ENCODE data around the gene GOLGA6L25.
"Not testable (repeated sequence)": the region's sequence is repeated elsewhere in the genome, so short reads cannot be mapped to it uniquely, and the experiment has no call there.

Gene GOLGA6L25

DNA sequence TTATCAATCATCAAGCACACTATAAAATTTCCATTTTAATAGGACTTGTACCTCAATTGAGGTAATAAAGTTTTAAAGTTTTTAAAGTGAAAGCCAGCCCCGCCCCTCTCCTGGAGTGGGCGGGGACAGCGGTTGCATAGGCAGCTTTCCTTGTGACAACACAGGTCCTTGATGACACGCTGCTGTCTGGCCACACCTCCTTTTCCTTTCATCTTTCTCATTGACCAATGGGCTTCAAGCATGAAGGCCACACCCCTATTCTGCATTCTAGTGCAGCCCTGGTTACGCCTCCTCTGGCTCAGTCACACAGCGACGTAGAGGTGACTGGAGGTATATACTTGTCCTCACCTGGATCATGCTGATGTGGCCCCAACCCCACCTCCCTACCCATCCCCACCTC, at the start of gene GOLGA6L25:
Gene GOLGA6L25, plus strand, starts transcription at position 301 of the 400 bp plus-strand sequence. Its CDS starts 61 bp downstream, at position 362.
- not testable (repeated sequence) for DNase-seq

- not testable (repeated sequence) for DNase-seq
These were observed 45.0 kb upstream of the GOLGA6L25 start for GRCh38 chr15:28508217-28508889.

DNA sequence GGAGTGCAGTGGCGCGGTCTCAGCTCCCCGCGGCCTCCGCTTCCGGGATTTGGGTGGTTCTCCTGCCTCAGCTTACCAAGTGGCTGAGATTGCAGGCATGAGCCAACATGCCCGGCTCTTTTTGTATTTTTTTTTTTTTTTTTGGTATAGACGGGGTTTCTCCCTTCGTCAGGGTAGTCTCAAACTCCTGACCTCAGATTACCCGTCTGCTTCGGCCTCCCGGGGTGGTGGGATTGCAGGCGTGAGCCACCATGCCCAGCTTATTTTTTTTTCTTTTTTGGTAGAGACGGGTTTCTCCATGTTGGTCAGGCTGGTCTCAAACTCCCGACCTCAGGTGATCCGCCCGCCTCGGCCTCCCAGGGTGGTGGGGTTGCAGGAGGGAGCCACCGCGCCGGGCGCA, 39.2 kb upstream of the GOLGA6L25 start:
- not testable (repeated sequence) for DNase-seq

GRCh38 chr15:28515208-28515607, 38.2 kb upstream of the GOLGA6L25 start:
- not testable (repeated sequence) for DNase-seq

GRCh38 chr15:28532954-28533353, 20.4 kb upstream of the GOLGA6L25 start, which contains the start of gene GOLGA8G:
TSS of gene GOLGA8G (minus strand) at chr15:28532971. CDS start at chr15:28532909, 62 bp downstream.
- not testable (repeated sequence) for DNase-seq

DNA sequence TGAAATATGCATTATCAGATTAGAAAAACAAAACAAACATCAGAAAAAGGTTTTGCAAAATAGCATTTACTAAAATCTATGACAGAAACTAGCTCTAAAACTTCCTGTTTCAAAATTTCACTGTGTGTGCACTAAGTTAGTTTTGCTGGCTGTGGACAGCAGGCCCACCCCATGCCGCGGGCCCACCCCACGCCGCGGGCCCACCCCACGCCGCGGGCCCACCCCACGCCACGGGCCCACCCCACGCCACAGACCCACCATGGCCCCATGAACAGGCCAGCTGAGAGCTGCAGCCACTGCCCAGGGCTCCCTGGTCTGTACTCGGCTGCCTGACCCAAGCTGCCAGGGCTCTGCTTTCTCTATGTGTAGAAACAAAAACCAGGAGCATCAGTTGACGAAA, 20.0 kb downstream of the GOLGA6L25 start:
- not testable (repeated sequence) for DNase-seq

DNA sequence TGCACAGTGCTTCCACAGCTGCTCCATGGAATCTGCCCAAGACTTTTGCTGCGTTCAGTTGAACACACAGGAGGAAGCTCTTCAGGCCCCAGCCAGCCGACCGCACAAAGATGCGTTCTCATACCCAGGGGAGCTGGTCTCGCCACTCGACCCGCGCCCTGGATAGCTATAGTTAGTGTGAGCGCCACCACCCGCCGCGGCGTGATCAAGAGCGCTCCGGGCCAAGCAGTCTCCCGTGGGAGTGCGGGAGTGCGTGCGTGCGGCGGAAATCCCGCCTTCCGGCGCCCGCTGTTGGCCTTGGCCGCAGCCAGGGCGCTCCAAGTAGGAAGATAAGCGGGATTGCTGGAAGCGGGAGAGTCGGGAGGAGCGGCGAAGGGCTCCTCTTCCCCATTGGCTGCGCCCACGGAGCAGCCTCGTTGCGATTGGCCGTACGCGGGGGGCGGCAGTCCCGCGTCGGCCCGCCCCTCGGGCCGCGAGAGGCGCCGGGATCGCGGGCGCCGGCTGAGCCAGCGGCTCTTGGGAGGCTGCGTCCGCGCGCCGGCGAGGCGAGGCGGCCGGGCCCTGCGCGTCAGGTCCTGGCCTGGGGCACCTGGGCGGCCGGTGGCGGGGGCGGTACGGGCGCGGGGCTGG, 35.7 kb downstream of the GOLGA6L25 start:
- DNase-seq = not testable (repeated sequence)

DNA sequence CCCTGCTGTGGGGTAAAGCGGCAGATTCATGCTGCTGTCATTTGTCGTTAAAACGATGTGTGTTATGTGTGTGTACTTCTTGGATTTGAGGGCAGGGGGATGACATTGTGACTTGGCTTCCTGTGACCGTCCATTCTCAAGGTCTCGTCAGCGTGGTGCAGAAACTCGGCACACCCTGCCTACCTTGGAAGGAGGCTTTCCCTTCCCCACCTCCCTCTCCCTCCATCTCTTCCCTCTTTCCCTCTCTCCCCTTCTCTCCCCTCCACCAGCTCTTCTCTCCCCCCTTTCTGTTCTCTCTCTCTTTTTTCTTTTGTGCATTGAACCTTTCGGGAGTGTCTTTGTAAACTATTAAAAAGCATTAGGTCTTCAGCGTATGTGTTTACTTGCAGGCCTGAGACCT, 36.4 kb downstream of the GOLGA6L25 start:
- not testable (repeated sequence) for DNase-seq

- not testable (repeated sequence) for DNase-seq
These were observed 39.0 kb downstream of the GOLGA6L25 start for GRCh38 chr15:28592395-28592794.

GRCh38 chr15:28593424-28594129, 40.2 kb downstream of the GOLGA6L25 start:
- DNase-seq = not testable (repeated sequence)

DNA sequence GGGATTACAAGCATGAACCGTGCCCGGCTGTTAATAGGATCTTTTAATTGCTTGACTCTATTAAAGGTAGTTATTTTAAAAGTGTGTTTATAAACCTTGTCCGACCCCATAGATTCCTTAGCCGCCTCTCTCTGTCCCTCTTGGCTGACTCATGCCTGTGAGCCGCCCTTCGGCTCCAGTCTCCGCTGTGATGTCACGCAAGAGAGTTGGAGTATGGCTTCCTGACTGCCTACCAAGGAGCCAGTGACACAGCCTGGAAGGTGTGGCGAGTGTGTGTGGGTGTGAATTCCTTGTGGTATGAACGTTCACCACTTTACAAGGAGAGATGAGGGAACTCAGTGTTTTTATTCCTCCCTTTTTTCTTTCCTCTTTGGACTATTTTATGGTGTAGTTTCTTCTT, 44.1 kb downstream of the GOLGA6L25 start:
- DNase-seq = not testable (repeated sequence)

DNA sequence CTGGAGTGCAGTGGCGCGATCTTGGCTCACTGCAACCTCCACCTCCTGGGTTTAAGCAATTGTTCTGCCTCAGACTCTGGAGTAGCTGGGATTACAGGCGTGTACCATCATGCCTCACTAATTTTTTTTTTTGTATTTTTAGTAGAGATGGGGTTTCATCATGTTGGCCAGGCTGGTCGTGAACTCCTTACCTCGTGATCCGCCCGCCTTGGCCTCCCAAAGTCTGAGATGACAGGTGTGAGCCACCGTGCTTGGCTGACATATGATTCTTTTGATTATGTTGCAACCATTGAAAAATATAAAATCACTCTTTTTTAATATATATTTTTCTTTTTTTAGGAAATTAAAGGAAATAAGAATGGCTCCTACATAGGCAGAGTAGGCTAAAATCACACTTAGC, 44.8 kb downstream of the GOLGA6L25 start:
- not testable (repeated sequence) for DNase-seq

DNA sequence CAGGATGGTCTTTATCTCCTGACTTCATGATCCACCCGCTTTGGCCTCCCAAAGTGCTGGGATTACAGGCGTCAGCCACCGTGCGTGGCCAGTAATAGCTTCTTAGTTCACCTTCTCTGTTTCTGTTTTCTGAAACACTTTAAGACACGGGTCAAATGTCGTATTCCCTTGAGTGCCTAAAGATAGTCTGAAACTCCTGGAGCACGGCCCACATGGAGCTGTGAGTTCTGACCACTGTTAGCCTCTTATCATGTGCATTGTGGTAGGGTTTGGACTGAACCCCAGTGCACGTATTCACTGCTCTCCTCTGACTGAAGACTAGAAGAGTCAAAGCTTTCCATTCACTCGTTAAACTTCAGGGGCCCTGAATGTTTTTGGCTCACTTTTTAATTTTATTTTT, 48.8 kb downstream of the GOLGA6L25 start:
- DNase-seq = not testable (repeated sequence)

Measured in RPMI8226 (cell line).